Ureter (tissue), 1 donor: ENCODE data around the gene MCOLN2. TPM values are rescaled to one million over a fixed set of nuclear protein-coding genes. Genes with fewer than 3 reads are reported as not detected.

Experiments
- DNase-seq: peaks from one replicate; pipeline ENCODE4 v3.0.0-alpha.2; 2020; ENCODE audit warnings: low spot score
- total RNA-seq: library from RNA; stranded (reverse); gene quantifications from one replicate; pipeline ENCODE4 v1.2.4, GENCODE V29; 2023
- donor health status: DM: yes; HTN: yes; CAD: no.

MCOLN2 gene
- total RNA-seq, 1 donor from 2014 or later, result 2.0 TPM

GRCh38 chr1:84896279-84896678 is 100.6 kb downstream of the MCOLN2 start:
- DNase-seq, result no peak

DNA sequence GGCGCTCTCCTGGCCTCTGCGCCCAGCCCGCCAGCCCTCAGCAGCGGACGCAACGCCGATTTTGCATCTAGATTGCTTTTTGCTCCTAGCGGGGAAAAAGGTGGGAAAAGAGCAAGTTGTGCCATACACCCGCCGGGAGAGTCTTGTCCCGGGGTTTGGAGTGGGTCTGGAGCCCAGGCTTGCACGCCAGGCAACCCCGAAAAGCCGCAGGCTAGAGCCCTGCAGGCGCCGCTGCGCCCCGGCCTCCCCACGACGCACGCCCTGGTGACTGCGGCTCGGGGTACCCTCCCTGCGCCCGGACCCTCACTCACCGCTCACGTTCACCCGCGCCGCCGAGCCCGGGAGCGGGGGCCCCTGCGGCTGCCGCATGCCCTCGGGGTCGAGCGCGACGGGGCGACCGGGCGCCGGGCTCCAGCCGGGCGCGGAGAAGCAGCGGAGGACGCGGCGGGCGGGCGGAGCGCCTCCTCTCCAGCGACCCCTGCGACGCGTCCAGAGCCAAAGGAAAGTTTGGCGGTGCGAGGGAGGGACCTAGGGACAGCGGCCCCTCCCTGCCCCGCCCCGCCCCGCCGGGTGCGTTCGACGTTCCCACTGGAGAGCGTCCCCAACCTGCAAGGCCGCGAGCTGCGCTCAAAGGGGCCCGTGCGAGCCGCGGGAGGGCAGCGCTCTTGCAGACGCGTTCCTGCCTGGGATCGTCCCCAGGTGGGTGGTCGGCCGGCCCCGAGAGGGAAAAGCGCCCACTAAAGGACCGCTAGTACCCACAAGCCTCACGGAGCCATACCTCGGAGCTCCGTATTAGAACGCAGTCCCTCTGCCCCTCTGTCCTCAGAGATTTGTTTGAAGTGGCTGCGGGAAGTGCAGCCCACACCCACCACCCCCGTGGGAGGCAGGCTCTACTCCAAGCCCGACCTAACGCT is 104.0 kb downstream of the MCOLN2 start, which contains the start of gene LPAR3:
LPAR3 (minus strand) TSS at position 502 of the 914 bp plus-strand sequence. CDS start 27,086 bp downstream, outside the sequence.
- DNase-seq, result peak; percentile 51

- DNase-seq, result no peak
Measured at GRCh38 chr1:84890566-84890965, 106.3 kb downstream of the MCOLN2 start.

DNA sequence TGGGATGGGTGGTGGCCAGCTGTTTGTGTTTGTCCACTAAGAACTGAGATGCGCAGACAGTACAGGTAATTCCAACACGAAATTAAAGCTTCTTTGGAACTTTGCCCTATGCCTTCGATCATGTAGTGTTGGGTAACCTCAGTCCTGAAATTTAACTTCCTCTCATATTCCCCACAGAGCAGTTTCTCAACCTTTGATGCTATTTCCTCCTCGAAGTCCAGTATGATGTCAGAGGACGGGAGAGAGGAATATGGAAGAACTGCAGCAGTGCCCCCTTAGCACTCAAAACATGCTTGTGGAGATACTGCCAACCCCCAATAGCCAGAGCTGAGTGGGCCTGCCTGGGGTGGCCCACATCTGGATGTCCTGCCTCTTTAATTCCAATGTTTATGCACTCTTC is 107.5 kb downstream of the MCOLN2 start:
- DNase-seq, result no peak

DNA sequence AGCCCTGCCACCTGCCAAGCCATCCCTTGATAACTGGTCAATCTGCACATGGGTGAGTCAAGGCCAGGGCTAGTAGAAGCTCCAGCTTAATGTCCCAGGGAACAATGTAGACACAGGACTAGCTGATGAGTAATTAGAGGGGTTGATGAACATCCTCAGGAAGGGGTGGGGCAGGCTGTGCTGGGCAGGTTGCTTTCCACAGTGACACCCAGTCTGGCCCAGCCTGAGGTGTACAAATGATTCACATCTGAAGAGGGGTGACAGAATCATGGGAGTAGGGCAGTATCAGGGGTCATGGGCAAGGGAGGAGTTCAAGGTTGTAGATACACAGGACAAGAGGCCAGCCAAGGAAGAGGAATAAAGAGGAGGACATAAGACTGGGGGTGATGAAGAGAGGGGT is 108.2 kb downstream of the MCOLN2 start:
- DNase-seq, result no peak

- no peak for DNase-seq
Measured at GRCh38 chr1:84887261-84887934, 109.5 kb downstream of the MCOLN2 start.

GRCh38 chr1:84885469-84885868 is 111.4 kb downstream of the MCOLN2 start:
- DNase-seq, result no peak

DNA sequence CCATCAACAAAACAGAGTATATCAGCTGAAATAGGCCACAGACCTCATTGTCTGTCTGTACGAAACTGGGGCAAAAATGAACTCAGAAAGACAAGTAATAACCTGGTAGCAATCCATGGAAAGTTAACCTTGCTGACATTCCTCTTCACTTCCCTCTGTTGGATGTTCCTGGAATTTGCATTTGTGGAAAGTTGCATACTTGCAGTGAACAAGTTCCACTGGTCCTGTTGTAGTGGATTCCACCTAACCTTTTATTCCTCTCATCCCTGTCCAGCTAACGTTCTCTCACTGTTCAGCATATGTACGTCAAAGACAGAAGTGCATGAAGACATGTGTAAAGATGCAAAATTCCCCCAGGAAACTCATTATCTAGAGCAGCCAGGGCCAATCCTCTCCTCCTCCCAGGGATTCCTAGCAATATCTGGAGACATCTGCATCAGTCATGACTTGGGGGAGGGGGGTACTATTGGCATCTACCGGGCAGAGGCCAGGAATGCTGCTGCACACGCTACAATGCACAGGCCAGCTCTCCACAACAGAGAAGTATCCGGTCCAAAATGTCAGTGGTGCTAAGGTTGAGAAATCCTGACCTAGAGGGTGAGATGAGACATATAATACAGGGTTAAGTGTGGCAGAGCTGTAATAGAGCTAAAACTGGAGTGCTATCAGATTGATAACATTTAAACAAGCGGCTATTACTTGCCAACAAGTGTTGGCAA is 112.1 kb downstream of the MCOLN2 start:
- no peak for DNase-seq

DNA sequence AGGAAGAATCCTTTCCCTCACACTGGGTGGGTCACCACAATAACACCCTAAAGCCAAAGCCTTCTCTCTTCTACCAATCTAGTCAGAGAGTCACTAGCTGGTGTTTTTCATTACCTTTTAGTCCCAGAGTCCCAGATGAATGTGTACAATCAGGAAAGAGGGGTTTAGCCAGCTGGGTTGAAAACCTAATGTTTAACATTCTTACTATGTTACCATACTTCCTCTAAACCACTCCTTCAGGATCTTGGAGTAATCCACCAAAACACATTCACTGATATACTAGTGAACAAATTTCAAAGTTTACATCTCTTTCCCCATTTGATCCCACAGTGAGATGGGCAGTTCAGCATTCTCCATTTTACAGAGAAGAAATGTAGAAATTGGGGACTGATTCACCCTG is 113.6 kb downstream of the MCOLN2 start:
- no peak for DNase-seq

- DNase-seq, result no peak
Measured at GRCh38 chr1:84877592-84877991, 119.3 kb downstream of the MCOLN2 start.

GRCh38 chr1:84876353-84876752 is 120.6 kb downstream of the MCOLN2 start:
- no peak for DNase-seq

Other genes starting within 250 kb of the MCOLN2 start
- gene LPAR3, start 103.9 kb downstream of the MCOLN2 start, total RNA-seq, result 20.8 TPM
- 3.2 TPM for gene MCOLN3, start 51.4 kb upstream of the MCOLN2 start, total RNA-seq
- 17.0 TPM for gene SYDE2, start 203.9 kb upstream of the MCOLN2 start, total RNA-seq